Gastroesophageal sphincter (tissue), 4 donors: ENCODE data around the gene CHCHD6. TPM values are rescaled to one million over a fixed set of nuclear protein-coding genes. Genes with fewer than 3 reads are reported as not detected.

Experiments used
- ATAC-seq: fragments of 150-250 bp; one replicate; pipeline ENCODE4 v1.9.1; 2016; ENCODE audit warnings: mild to moderate bottlenecking, moderate library complexity
- H3K27ac ChIP-seq, 4 donors: fragments of 200-600 bp; sonication (generic) in 3 of 4; 1 replicate in 3 of 4; 2 replicates in 1 of 4; pipeline ENCODE4 v1.5.1; 2016 to 2019
- H3K27me3 ChIP-seq: fragments of 200-600 bp; sonication (generic); one replicate; pipeline ENCODE4 v1.5.1; 2019
- H3K36me3 ChIP-seq, 2 donors: fragments of 200-600 bp; sonication (generic); one replicate each; pipeline ENCODE4 v1.5.1; 2019; ENCODE audit warnings: control low read depth in 1 of 2
- H3K4me1 ChIP-seq, 3 donors: fragments of 200-600 bp; sonication (generic); 1 replicate in 2 of 3; 2 replicates in 1 of 3; pipeline ENCODE4 v1.5.1; 2016 to 2019; ENCODE audit warnings: control low read depth in 2 of 3
- H3K4me3 ChIP-seq, 2 donors: fragments of 200-600 bp; sonication (generic); one replicate each; pipeline ENCODE4 v1.5.1; 2019; ENCODE audit warnings: mild to moderate bottlenecking in 1 of 2, moderate library complexity in 1 of 2
- H3K9me3 ChIP-seq, 3 donors: fragments of 200-600 bp; sonication (generic); one replicate each; pipeline ENCODE4 v1.5.1; 2017 to 2019; ENCODE audit warnings: control low read depth in 2 of 3
- CTCF ChIP-seq, 4 experiments: fragments of 200-600 bp in 2 of 4; fragments of 450-650 bp in 2 of 4; sonication (generic) in 1 of 4; IDR thresholded peaks; one replicate each; pipeline ENCODE4 v1.5.1; 2017 to 2019; ENCODE audit warnings: antibody characterized with exemption in 4 of 4, mild to moderate bottlenecking in 2 of 4, moderate library complexity in 2 of 4
- EP300 ChIP-seq: sonication (generic); formaldehyde crosslinking; IDR thresholded peaks from one replicate; pipeline ENCODE4 v1.6.1; 2017; ENCODE audit warnings: antibody characterized with exemption, mild to moderate bottlenecking
- POLR2A ChIP-seq, 2 donors: fragments of 450-650 bp; IDR thresholded peaks; one replicate each; pipeline ENCODE4 v1.6.1; 2017; ENCODE audit warnings: antibody characterized with exemption in 2 of 2, mild to moderate bottlenecking in 2 of 2, moderate library complexity in 1 of 2
- POLR2AphosphoS5 ChIP-seq: sonication (generic); formaldehyde crosslinking; IDR thresholded peaks from one replicate; pipeline ENCODE4 v1.6.1; 2017; ENCODE audit warnings: antibody characterized with exemption
- WGBS, 2 donors: methylation state at CpG; one replicate each; pipeline ENCODE4 v1.1.5; 2018; ENCODE audit warnings: low coverage in 1 of 2; 5-methylcytosine and 5-hydroxymethylcytosine counted together
- total RNA-seq, 4 donors: library from RNA; depleted of rRNA; stranded (reverse); fragments of >200 nt; gene quantifications; one replicate each; pipeline ENCODE4 v1.1.0, GENCODE V29; 2016

The CHCHD6 gene
- total RNA-seq, 4 donors from 2014 or later = 8.5 to 37.2 (median 15.2) TPM

- no peaks in the 10 kb centered on the region for H3K27me3 ChIP-seq
- H3K36me3 ChIP-seq = no peaks in the 10 kb centered on the region
- no peak for ATAC-seq
- WGBS, 2 donors = 90 to 100% methylated on average over 2 to 6 of the region's 7 CpGs
- no peaks in the 10 kb centered on the region for H3K9me3 ChIP-seq
- peaks cover 0 to 22% (median 5%) of the 10 kb centered on the region in 3 donors for H3K4me1 ChIP-seq
- no peak overlapping the region for H3K27ac ChIP-seq
- TF ChIP-seq POLR2A (IDR thresholded peaks at IDR 0.05) (no peak), EP300 (no peak), CTCF (IDR thresholded peaks at IDR 0.05) (no peak), POLR2AphosphoS5 (no peak)
- H3K4me3 ChIP-seq = no peak overlapping the region
These were observed 259.5 kb downstream of the CHCHD6 start for GRCh38 chr3:126963261-126964190.

GRCh38 chr3:126964261-126964660, 260.2 kb downstream of the CHCHD6 start:
- Histone ChIP-seq H3K27me3 (no peaks in the 10 kb centered on the region), H3K36me3 (no peaks in the 10 kb centered on the region), H3K9me3 (no peaks in the 10 kb centered on the region), H3K4me3 (no peak overlapping the region), H3K27ac (no peak overlapping the region), H3K4me1 (peaks cover 0 to 22% (median 5%) of the 10 kb centered on the region in 3 donors)
- no peak for ATAC-seq
- TF ChIP-seq POLR2A (IDR thresholded peaks at IDR 0.05) (no peak), CTCF (IDR thresholded peaks at IDR 0.05) (no peak), POLR2AphosphoS5 (no peak), EP300 (no peak)
- WGBS, 2 donors = 71 to 75% methylated on average over 4 to 6 of the region's 7 CpGs

GRCh38 chr3:126964950-126965349, 260.9 kb downstream of the CHCHD6 start:
- no peak overlapping the region for H3K27ac ChIP-seq
- ATAC-seq = no peak
- WGBS, 2 donors = 89 to 100% methylated on average over 1 to 10 of the region's 10 CpGs
- no peak for TF ChIP-seq CTCF (IDR thresholded peaks at IDR 0.05)
- no peak for TF ChIP-seq POLR2AphosphoS5
- TF ChIP-seq EP300 = no peak
- TF ChIP-seq POLR2A (IDR thresholded peaks at IDR 0.05) = no peak
- H3K4me1 ChIP-seq = peaks cover 0 to 22% (median 5%) of the 10 kb centered on the region in 3 donors
- no peaks in the 10 kb centered on the region for H3K27me3 ChIP-seq
- no peaks in the 10 kb centered on the region for H3K36me3 ChIP-seq
- no peaks in the 10 kb centered on the region for H3K9me3 ChIP-seq
- no peak overlapping the region for H3K4me3 ChIP-seq

GRCh38 chr3:126965526-126966080, 261.6 kb downstream of the CHCHD6 start:
- no peak for ATAC-seq

More at GRCh38 chr3:126965526-126966080, 261.6 kb downstream of the CHCHD6 start:
- Histone ChIP-seq H3K4me3 (no peak overlapping the region), H3K4me1 (peaks cover 0 to 17% (median 5%) of the 10 kb centered on the region in 3 donors), H3K9me3 (no peaks in the 10 kb centered on the region), H3K27me3 (no peaks in the 10 kb centered on the region), H3K27ac (no peak overlapping the region), H3K36me3 (no peaks in the 10 kb centered on the region)
- WGBS, 2 donors = 50 to 100% methylated on average over 1 to 5 of the region's 9 CpGs
- TF ChIP-seq POLR2AphosphoS5 (no peak), CTCF (IDR thresholded peaks at IDR 0.05) (no peak), EP300 (no peak), POLR2A (IDR thresholded peaks at IDR 0.05) (no peak)
